ENCODE data around the gene PITHD1.

- no peak for TF ChIP-seq CTCF (IDR thresholded peaks at IDR 0.05; ENCODE audit: low read depth, low read length, poor library complexity, severe bottlenecking)
- TF ChIP-seq EZH2phosphoT487 (IDR thresholded peaks at IDR 0.05; ENCODE audit: borderline replicate concordance, low read length): no peak
These were observed 23.1 kb downstream of the PITHD1 start for GRCh38 chr1:23801338-23801748.
